Dermis blood vessel endothelial cell (primary cell): ENCODE measurements around the gene RALGPS2. TPM values are rescaled to one million over a fixed set of nuclear protein-coding genes. Genes with fewer than 3 reads are reported as not detected.

ENCODE experiments used
- DNase-seq: peaks from one replicate; pipeline ENCODE4 v3.0.0; 2010
- total RNA-seq: library from RNA; depleted of rRNA; stranded (reverse); fragments of >200 nt; gene quantifications from 2 replicates; pipeline ENCODE4 v1.2.3, GENCODE V29; 2014

Gene RALGPS2
- 38.5 and 57.9 TPM in 2 replicates for total RNA-seq

GRCh38 chr1:178724728-178725465 lies at the start of gene RALGPS2:
Gene RALGPS2 (plus strand): TSS chr1:178725244. CDS start chr1:178776765, 51,521 bp downstream.
- peak; percentile 86 for DNase-seq

- no peak for DNase-seq
These were observed 45.8 kb upstream of the RALGPS2 start for GRCh38 chr1:178679237-178679636.

GRCh38 chr1:178682429-178682828 lies 42.6 kb upstream of the RALGPS2 start:
- peak; percentile 75 for DNase-seq

- DNase-seq: peak; percentile 33
These were observed 42.2 kb upstream of the RALGPS2 start for GRCh38 chr1:178682886-178683285.

- no peak for DNase-seq
These were observed 41.8 kb upstream of the RALGPS2 start for GRCh38 chr1:178683291-178683690.

GRCh38 chr1:178684111-178684510 lies 40.9 kb upstream of the RALGPS2 start:
- no peak for DNase-seq

- DNase-seq: peak; percentile 93
These were observed 40.5 kb upstream of the RALGPS2 start for GRCh38 chr1:178684542-178685000.

GRCh38 chr1:178686407-178686806 lies 38.6 kb upstream of the RALGPS2 start:
- DNase-seq: peak; percentile 18

GRCh38 chr1:178688244-178688643 lies 36.8 kb upstream of the RALGPS2 start:
- no peak for DNase-seq

GRCh38 chr1:178689769-178690168 lies 35.3 kb upstream of the RALGPS2 start:
- DNase-seq: no peak

GRCh38 chr1:178690496-178690895 lies 34.5 kb upstream of the RALGPS2 start:
- no peak for DNase-seq

- DNase-seq: no peak
These were observed 32.3 kb upstream of the RALGPS2 start for GRCh38 chr1:178692564-178693327.

GRCh38 chr1:178693366-178693765 lies 31.7 kb upstream of the RALGPS2 start:
- DNase-seq: peak; percentile 7

- no peak for DNase-seq
These were observed 30.0 kb upstream of the RALGPS2 start for GRCh38 chr1:178694923-178695525.

GRCh38 chr1:178702146-178702545 lies 22.9 kb upstream of the RALGPS2 start:
- no peak for DNase-seq

GRCh38 chr1:178704833-178705232 lies 20.2 kb upstream of the RALGPS2 start:
- DNase-seq: no peak

GRCh38 chr1:178706432-178706831 lies 18.6 kb upstream of the RALGPS2 start:
- no peak for DNase-seq

- no peak for DNase-seq
These were observed 11.8 kb upstream of the RALGPS2 start for GRCh38 chr1:178713259-178713658.

- no peak for DNase-seq
These were observed 10.6 kb upstream of the RALGPS2 start for GRCh38 chr1:178714453-178714852.

- DNase-seq: no peak
These were observed 8.9 kb upstream of the RALGPS2 start for GRCh38 chr1:178716111-178716510.

GRCh38 chr1:178718520-178718919 lies 6.5 kb upstream of the RALGPS2 start:
- no peak for DNase-seq

- DNase-seq: peak; percentile 81
These were observed 1.5 kb upstream of the RALGPS2 start for GRCh38 chr1:178723546-178723945.

- no peak for DNase-seq
These were observed 692 bp upstream of the RALGPS2 start for GRCh38 chr1:178724376-178724727.
